ENCODE measurements around the gene CERS6.
"Not testable (repeated sequence)": the region's sequence is repeated elsewhere in the genome, so short reads cannot be mapped to it uniquely, and the experiment has no call there.

CERS6 gene

GRCh38 chr2:168480356-168480755 is 24.3 kb downstream of the CERS6 start:
- H3K27ac ChIP-seq, result peak overlapping the region; percentile 94

GRCh38 chr2:168480825-168481585 is 24.9 kb downstream of the CERS6 start:
- peak overlapping the region; percentile 94 for H3K27ac ChIP-seq
- no peak for TF ChIP-seq ZFX (IDR thresholded peaks at IDR 0.05)
- no peak for TF ChIP-seq CTCF (conservative IDR thresholded peaks at IDR 0.05)

More at GRCh38 chr2:168480356-168480755, 24.3 kb downstream of the CERS6 start:
- no peak for TF ChIP-seq ZFX (IDR thresholded peaks at IDR 0.05)

GRCh38 chr2:168482269-168482668 is 26.2 kb downstream of the CERS6 start:
- H3K27ac ChIP-seq, result no peak overlapping the region
- TF ChIP-seq ZFX (IDR thresholded peaks at IDR 0.05) (no peak), CTCF (conservative IDR thresholded peaks at IDR 0.05) (no peak)

- no peak overlapping the region for H3K27ac ChIP-seq
These were observed 27.1 kb downstream of the CERS6 start for GRCh38 chr2:168482952-168483831.

GRCh38 chr2:168486477-168486876 is 30.4 kb downstream of the CERS6 start:
- no peak for TF ChIP-seq ZFX (IDR thresholded peaks at IDR 0.05)
- H3K27ac ChIP-seq, result no peak overlapping the region

More at GRCh38 chr2:168482952-168483831, 27.1 kb downstream of the CERS6 start:
- no peak for TF ChIP-seq ZFX (IDR thresholded peaks at IDR 0.05)
- TF ChIP-seq CTCF (conservative IDR thresholded peaks at IDR 0.05), result no peak

- no peak for TF ChIP-seq CTCF (conservative IDR thresholded peaks at IDR 0.05)
- TF ChIP-seq ZFX (IDR thresholded peaks at IDR 0.05), result no peak
- no peak overlapping the region for H3K27ac ChIP-seq
These were observed 34.2 kb downstream of the CERS6 start for GRCh38 chr2:168490015-168490874.

- H3K27ac ChIP-seq, result no peak overlapping the region
- no peak for TF ChIP-seq ZFX (IDR thresholded peaks at IDR 0.05)
- no peak for TF ChIP-seq CTCF (conservative IDR thresholded peaks at IDR 0.05)
These were observed 35.0 kb downstream of the CERS6 start for GRCh38 chr2:168490946-168491605.

GRCh38 chr2:168491728-168492127 is 35.7 kb downstream of the CERS6 start:
- not testable (repeated sequence) for H3K27ac ChIP-seq

- H3K27ac ChIP-seq, result not testable (repeated sequence)
These were observed 37.1 kb downstream of the CERS6 start for GRCh38 chr2:168493219-168493618.
